Hematopoietic multipotent progenitor cell treated with erythropoietin and hydrocortisone succinate and interleukin-3 and kit ligand, for 17 days (in vitro differentiated cells): ENCODE results near the gene ABCA2.

ENCODE experiments used
- DNase-seq: peaks from one replicate; pipeline ENCODE4 v3.0.0-alpha.2; 2015; ENCODE audit warnings: low spot score

The ABCA2 gene

GRCh38 chr9:136962701-136963248 lies 65.3 kb downstream of the ABCA2 start:
- no peak for DNase-seq

- DNase-seq, result no peak
These were observed 65.9 kb downstream of the ABCA2 start for GRCh38 chr9:136962163-136962562.

GRCh38 chr9:136961279-136962065 lies 66.6 kb downstream of the ABCA2 start:
- no peak for DNase-seq

- no peak for DNase-seq
These were observed 67.1 kb downstream of the ABCA2 start for GRCh38 chr9:136960938-136961275.

GRCh38 chr9:136960212-136960937 lies 67.7 kb downstream of the ABCA2 start:
- no peak for DNase-seq

GRCh38 chr9:136958898-136959850 lies 68.9 kb downstream of the ABCA2 start:
- no peak for DNase-seq

- no peak for DNase-seq
These were observed 69.6 kb downstream of the ABCA2 start for GRCh38 chr9:136958473-136958872.

- DNase-seq, result no peak
These were observed 70.1 kb downstream of the ABCA2 start for GRCh38 chr9:136957901-136958300.

GRCh38 chr9:136957461-136957860 lies 70.6 kb downstream of the ABCA2 start:
- DNase-seq, result no peak
